ENCODE results near the gene UMODL1. TPM values are rescaled to one million over a fixed set of nuclear protein-coding genes. Genes with fewer than 3 reads are reported as not detected.
A peak's percentile ranks its signal among the peaks of the same experiment; 100 is the strongest.

UMODL1 gene
- total RNA-seq, 6 experiments from 2014 or later: 0.06 to 1.2 (median 0.75) TPM; not detected in 2

- intact Hi-C loops (cut with DNase I): loop anchor here in 1 of 2 donors (10.0 kb wide), 1 partner anchor 303 kb away; no protein-coding TSS in a partner anchor
- peak in 1 of 3 donors; percentile 42 for DNase-seq
Observed at GRCh38 chr21:42142141-42142540, 71.0 kb downstream of the UMODL1 start.

GRCh38 chr21:42142627-42143026 is 71.5 kb downstream of the UMODL1 start:
- TF ChIP-seq POLR2A (IDR thresholded peaks at IDR 0.05) (no peak), CTCF (IDR thresholded peaks at IDR 0.05) (no peak)
- intact Hi-C loops (cut with DNase I): loop anchor here in 1 of 2 donors (10.0 kb wide), 1 partner anchor 302 kb away; no protein-coding TSS in a partner anchor

More at GRCh38 chr21:42142141-42142540, 71.0 kb downstream of the UMODL1 start:
- no peaks in the 10 kb centered on the region for H3K36me3 ChIP-seq
- no peak for ATAC-seq
- no peak overlapping the region for H3K4me3 ChIP-seq
- no peaks in the 10 kb centered on the region for H3K4me1 ChIP-seq
- 49% methylated on average over 6 of the region's 18 CpGs for WGBS (ENCODE audit: insufficient coverage, low coverage, low lambda C conversion rate, missing lambda C conversion rate)
- TF ChIP-seq POLR2A (IDR thresholded peaks at IDR 0.05) (no peak), CTCF (IDR thresholded peaks at IDR 0.05) (no peak)
- H3K27ac ChIP-seq: no peak overlapping the region
- H3K9me3 ChIP-seq: no peaks in the 10 kb centered on the region
- no peaks in the 10 kb centered on the region for H3K27me3 ChIP-seq

GRCh38 chr21:42143111-42143510 is 72.0 kb downstream of the UMODL1 start:
- no peaks in the 10 kb centered on the region for H3K4me1 ChIP-seq
- peak in 2 of 3 donors; percentile 7 to 26 for DNase-seq
- intact Hi-C loops (cut with DNase I): loop anchor here in 1 of 2 donors (10.0 kb wide), 1 partner anchor 302 kb away; no protein-coding TSS in a partner anchor
- H3K36me3 ChIP-seq: no peaks in the 10 kb centered on the region
- no peak overlapping the region for H3K4me3 ChIP-seq
- H3K27ac ChIP-seq: no peak overlapping the region
- no peak for ATAC-seq
- TF ChIP-seq CTCF (IDR thresholded peaks at IDR 0.05) (no peak), POLR2A (IDR thresholded peaks at IDR 0.05) (no peak)
- H3K9me3 ChIP-seq: no peaks in the 10 kb centered on the region
- H3K27me3 ChIP-seq: no peaks in the 10 kb centered on the region
- 87% methylated on average over 4 of the region's 7 CpGs for WGBS (ENCODE audit: insufficient coverage, low coverage, low lambda C conversion rate, missing lambda C conversion rate)

More at GRCh38 chr21:42142627-42143026, 71.5 kb downstream of the UMODL1 start:
- no peaks in the 10 kb centered on the region for H3K4me1 ChIP-seq
- DNase-seq: no peak
- no peak overlapping the region for H3K4me3 ChIP-seq
- H3K36me3 ChIP-seq: no peaks in the 10 kb centered on the region
- 45% methylated on average over 7 of the region's 7 CpGs for WGBS (ENCODE audit: insufficient coverage, low coverage, low lambda C conversion rate, missing lambda C conversion rate)
- H3K27ac ChIP-seq: no peak overlapping the region
- H3K27me3 ChIP-seq: no peaks in the 10 kb centered on the region
- ATAC-seq: no peak
- H3K9me3 ChIP-seq: no peaks in the 10 kb centered on the region

GRCh38 chr21:42144221-42144620 is 73.1 kb downstream of the UMODL1 start:
- TF ChIP-seq CTCF (IDR thresholded peaks at IDR 0.05) (no peak), POLR2A (IDR thresholded peaks at IDR 0.05) (no peak)
- H3K27ac ChIP-seq: no peak overlapping the region
- no peaks in the 10 kb centered on the region for H3K9me3 ChIP-seq
- H3K4me3 ChIP-seq: no peak overlapping the region
- ATAC-seq (no peak), DNase-seq (no peak)
- 78% methylated on average over 3 of the region's 3 CpGs for WGBS (ENCODE audit: insufficient coverage, low coverage, low lambda C conversion rate, missing lambda C conversion rate)
- H3K36me3 ChIP-seq: no peaks in the 10 kb centered on the region
- no peaks in the 10 kb centered on the region for H3K4me1 ChIP-seq
- no peaks in the 10 kb centered on the region for H3K27me3 ChIP-seq
- intact Hi-C loops (cut with DNase I): loop anchor here in 1 of 2 donors (10.0 kb wide), 1 partner anchor 301 kb away; no protein-coding TSS in a partner anchor
